GM19397 (cell line): ENCODE results near the gene CRELD2.

Experiments
- ATAC-seq: cut with Tn5 transposase; IDR thresholded peaks from one replicate; pipeline ENCODE4 v1.9.1; 2021; ENCODE audit warnings: mild to moderate bottlenecking, moderate library complexity; ENCODE audit not compliant: unreplicated experiment

Gene CRELD2

GRCh38 chr22:49966041-49966773 is 47.8 kb downstream of the CRELD2 start:
- ATAC-seq = no peak

GRCh38 chr22:49966774-49967705 is 48.6 kb downstream of the CRELD2 start:
- no peak for ATAC-seq

GRCh38 chr22:49967706-49968208 is 49.3 kb downstream of the CRELD2 start:
- ATAC-seq = no peak

GRCh38 chr22:49968313-49968830 is 49.9 kb downstream of the CRELD2 start:
- no peak for ATAC-seq

GRCh38 chr22:49968831-49969661 is 50.6 kb downstream of the CRELD2 start:
- no peak for ATAC-seq

GRCh38 chr22:49969751-49970527 is 51.5 kb downstream of the CRELD2 start:
- ATAC-seq = no peak

GRCh38 chr22:49970528-49971231 is 52.2 kb downstream of the CRELD2 start:
- peak; percentile 61 for ATAC-seq

- ATAC-seq = peak; percentile 29
Measured at GRCh38 chr22:49971232-49972162, 53.1 kb downstream of the CRELD2 start.

- ATAC-seq = no peak
Measured at GRCh38 chr22:49972163-49973017, 54.0 kb downstream of the CRELD2 start.

GRCh38 chr22:49973018-49973961 is 54.9 kb downstream of the CRELD2 start:
- ATAC-seq = no peak

- ATAC-seq = no peak
Measured at GRCh38 chr22:49975543-49976389, 57.3 kb downstream of the CRELD2 start.

GRCh38 chr22:49976439-49977175 is 58.2 kb downstream of the CRELD2 start:
- no peak for ATAC-seq
